Bone marrow (tissue), 2 donors: ENCODE measurements around the gene EIF4G1.
"Not testable (repeated sequence)": the region's sequence is repeated elsewhere in the genome, so short reads cannot be mapped to it uniquely, and the experiment has no call there.

ENCODE experiments used
- DNase-seq, 2 donors: peaks; one replicate each; lab custom pipeline; 2025; lab: John Stamatoyannopoulos, UW

EIF4G1 gene

GRCh38 chr3:184314363-184314699, at the start of gene EIF4G1:
Gene EIF4G1, plus strand, starts transcription at chr3:184314606. Its CDS starts 1,191 bp downstream, at chr3:184315797.
- peak; percentile 68 to 86 for DNase-seq

- DNase-seq = not testable (repeated sequence)
These were observed 47.2 kb upstream of the EIF4G1 start for GRCh38 chr3:184267249-184267648.

GRCh38 chr3:184272269-184272668, 42.1 kb upstream of the EIF4G1 start:
- no peak for DNase-seq

- DNase-seq = no peak
These were observed 39.1 kb upstream of the EIF4G1 start for GRCh38 chr3:184275381-184275701.

- no peak for DNase-seq
These were observed 38.2 kb upstream of the EIF4G1 start, which contains the start of gene ECE2 for GRCh38 chr3:184275961-184276910. Gene ECE2, plus strand, starts transcription at chr3:184276022. Its CDS starts 132 bp downstream, at chr3:184276154.

- no peak for DNase-seq
These were observed 37.0 kb upstream of the EIF4G1 start for GRCh38 chr3:184277366-184277765.

GRCh38 chr3:184282941-184283340, 31.5 kb upstream of the EIF4G1 start:
- no peak for DNase-seq

- no peak for DNase-seq
These were observed 30.7 kb upstream of the EIF4G1 start for GRCh38 chr3:184283681-184284080.

- peak in 1 of 2 donors; percentile 17 for DNase-seq
These were observed 29.7 kb upstream of the EIF4G1 start for GRCh38 chr3:184284696-184285095.

GRCh38 chr3:184289426-184289938, 24.9 kb upstream of the EIF4G1 start:
- DNase-seq = peak; percentile 18 to 49

- no peak for DNase-seq
These were observed 24.1 kb upstream of the EIF4G1 start for GRCh38 chr3:184290331-184290730.

- no peak for DNase-seq
These were observed 23.2 kb upstream of the EIF4G1 start for GRCh38 chr3:184291044-184291737.

GRCh38 chr3:184291738-184292445, 22.5 kb upstream of the EIF4G1 start:
- DNase-seq = no peak

GRCh38 chr3:184295771-184296170, 18.6 kb upstream of the EIF4G1 start:
- no peak for DNase-seq

- DNase-seq = no peak
These were observed 17.8 kb upstream of the EIF4G1 start for GRCh38 chr3:184296616-184297015.

- peak; percentile 84 to 91 for DNase-seq
These were observed 15.5 kb upstream of the EIF4G1 start, which contains the start of gene PSMD2 for GRCh38 chr3:184298759-184299487. Gene PSMD2, plus strand, starts transcription at chr3:184299241. Its CDS starts 26 bp downstream, at chr3:184299267.

GRCh38 chr3:184299488-184300377, 14.7 kb upstream of the EIF4G1 start:
- no peak for DNase-seq

GRCh38 chr3:184300378-184300720, 14.1 kb upstream of the EIF4G1 start:
- DNase-seq = no peak

- DNase-seq = no peak
These were observed 8.8 kb upstream of the EIF4G1 start for GRCh38 chr3:184305577-184305976.

- no peak for DNase-seq
These were observed 7.9 kb upstream of the EIF4G1 start for GRCh38 chr3:184306341-184306972.
